Lung (tissue), 12 donors: Measurements from ENCODE around the gene TULP3. TPM values are rescaled to one million over a fixed set of nuclear protein-coding genes. Genes with fewer than 3 reads are reported as not detected.

Experiments
- ATAC-seq: fragments of 200-7000 bp; cut with Tn5 transposase; one replicate; pipeline ENCODE4 v1.9.1; 2020; ENCODE audit warnings: moderate number of reproducible peaks; ENCODE audit not compliant: insufficient read depth, low FRiP score
- DNase-seq, 3 donors: peaks; one replicate each; pipeline ENCODE4 v3.0.0-alpha.2; 2013 to 2017
- H3K27ac ChIP-seq, 2 donors: one replicate each; pipeline ENCODE4 v1.5.1; 2013; ENCODE audit warnings: mild to moderate bottlenecking in 2 of 2, moderate library complexity in 2 of 2, control low read depth in 1 of 2, inconsistent platforms in 1 of 2, low read depth in 1 of 2, low read length in 1 of 2
- H3K27me3 ChIP-seq, 3 donors: one replicate each; pipeline ENCODE4 v1.5.1; 2013; ENCODE audit warnings: low read length in 2 of 3; ENCODE audit not compliant: control insufficient read depth in 3 of 3, insufficient read depth in 3 of 3
- H3K36me3 ChIP-seq, 4 donors: one replicate each; pipeline ENCODE4 v1.5.1; 2013; ENCODE audit warnings: low read length in 4 of 4, mild to moderate bottlenecking in 1 of 4, moderate library complexity in 1 of 4; ENCODE audit not compliant: control insufficient read depth in 4 of 4, insufficient read depth in 4 of 4
- H3K4me1 ChIP-seq, 5 donors: one replicate each; pipeline ENCODE4 v1.5.1; 2013; ENCODE audit warnings: low read length in 5 of 5, mild to moderate bottlenecking in 2 of 5, moderate library complexity in 1 of 5; ENCODE audit not compliant: control insufficient read depth in 5 of 5, insufficient read depth in 5 of 5
- H3K4me3 ChIP-seq: one replicate; pipeline ENCODE4 v1.5.1; 2013; ENCODE audit warnings: mild to moderate bottlenecking, control low read depth, moderate library complexity
- H3K9ac ChIP-seq, 2 donors: one replicate each; pipeline ENCODE4 v1.5.1; 2013; ENCODE audit warnings: low read length in 2 of 2, control low read depth in 1 of 2; ENCODE audit not compliant: insufficient read depth in 1 of 2
- H3K9me3 ChIP-seq, 4 donors: one replicate each; pipeline ENCODE4 v1.5.1; 2013; ENCODE audit warnings: low read length in 3 of 4, mild to moderate bottlenecking in 1 of 4, moderate library complexity in 1 of 4; ENCODE audit not compliant: control insufficient read depth in 4 of 4, insufficient read depth in 3 of 4
- WGBS, 2 donors: extraction: QIAGEN DNeasy Blood & Tissue Kit; methylation state at CpG; one replicate each; pipeline ENCODE4 v1.1.7; 2013; 5-methylcytosine and 5-hydroxymethylcytosine counted together
- polyA plus RNA-seq, 2 donors: library from polyadenylated mRNA; stranded (reverse); fragments of 200-250 nt; gene quantifications; one replicate each; pipeline ENCODE4 v1.2.1, GENCODE V29; 2013
- total RNA-seq, 2 donors: library from RNA; depleted of rRNA in 1 of 2; stranded (reverse); fragments of >200 nt in 1 of 2; gene quantifications; one replicate each; pipeline ENCODE4 v1.2.1, GENCODE V29; 2014 to 2021
- TF ChIP-seq, protein P1 (sequence below): IDR thresholded peaks from 2 replicates; pipeline ENCODE4 v1.5.1; 2012; ENCODE audit warnings: mild to moderate bottlenecking; ENCODE audit errors: control extremely low read depth, extremely low read depth
- donor health status: control.
- donor health status: control.
- donor health status: Bipolar disorder and iron deficiency.
- donor health status: healthy.
- donor health status: DM: yes; HTN: yes; CAD: no.

The TULP3 gene
- total and polyA plus RNA-seq, 4 donors = 7.4 to 30.7 (median 13.2) TPM

- no peaks in the 10 kb centered on the region for H3K9me3 ChIP-seq
- no peak for ATAC-seq
- H3K4me1 ChIP-seq = peaks cover 0 to 8% (median 2%) of the 10 kb centered on the region in 5 donors
- no peaks in the 10 kb centered on the region for H3K27me3 ChIP-seq
- no peak overlapping the region for H3K9ac ChIP-seq
- peaks cover 0 to 5% (median 0%) of the 10 kb centered on the region in 4 donors for H3K36me3 ChIP-seq
- 93 to 94% methylated on average over 8 of the region's 8 CpGs for WGBS, 2 donors
- TF ChIP-seq, protein P1, sequence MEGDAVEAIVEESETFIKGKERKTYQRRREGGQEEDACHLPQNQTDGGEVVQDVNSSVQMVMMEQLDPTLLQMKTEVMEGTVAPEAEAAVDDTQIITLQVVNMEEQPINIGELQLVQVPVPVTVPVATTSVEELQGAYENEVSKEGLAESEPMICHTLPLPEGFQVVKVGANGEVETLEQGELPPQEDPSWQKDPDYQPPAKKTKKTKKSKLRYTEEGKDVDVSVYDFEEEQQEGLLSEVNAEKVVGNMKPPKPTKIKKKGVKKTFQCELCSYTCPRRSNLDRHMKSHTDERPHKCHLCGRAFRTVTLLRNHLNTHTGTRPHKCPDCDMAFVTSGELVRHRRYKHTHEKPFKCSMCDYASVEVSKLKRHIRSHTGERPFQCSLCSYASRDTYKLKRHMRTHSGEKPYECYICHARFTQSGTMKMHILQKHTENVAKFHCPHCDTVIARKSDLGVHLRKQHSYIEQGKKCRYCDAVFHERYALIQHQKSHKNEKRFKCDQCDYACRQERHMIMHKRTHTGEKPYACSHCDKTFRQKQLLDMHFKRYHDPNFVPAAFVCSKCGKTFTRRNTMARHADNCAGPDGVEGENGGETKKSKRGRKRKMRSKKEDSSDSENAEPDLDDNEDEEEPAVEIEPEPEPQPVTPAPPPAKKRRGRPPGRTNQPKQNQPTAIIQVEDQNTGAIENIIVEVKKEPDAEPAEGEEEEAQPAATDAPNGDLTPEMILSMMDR = no peak
- H3K27ac ChIP-seq = no peak overlapping the region
- DNase-seq = no peak
- no peak overlapping the region for H3K4me3 ChIP-seq
Observed at GRCh38 chr12:2900642-2901041, 10.0 kb downstream of the TULP3 start.

DNA sequence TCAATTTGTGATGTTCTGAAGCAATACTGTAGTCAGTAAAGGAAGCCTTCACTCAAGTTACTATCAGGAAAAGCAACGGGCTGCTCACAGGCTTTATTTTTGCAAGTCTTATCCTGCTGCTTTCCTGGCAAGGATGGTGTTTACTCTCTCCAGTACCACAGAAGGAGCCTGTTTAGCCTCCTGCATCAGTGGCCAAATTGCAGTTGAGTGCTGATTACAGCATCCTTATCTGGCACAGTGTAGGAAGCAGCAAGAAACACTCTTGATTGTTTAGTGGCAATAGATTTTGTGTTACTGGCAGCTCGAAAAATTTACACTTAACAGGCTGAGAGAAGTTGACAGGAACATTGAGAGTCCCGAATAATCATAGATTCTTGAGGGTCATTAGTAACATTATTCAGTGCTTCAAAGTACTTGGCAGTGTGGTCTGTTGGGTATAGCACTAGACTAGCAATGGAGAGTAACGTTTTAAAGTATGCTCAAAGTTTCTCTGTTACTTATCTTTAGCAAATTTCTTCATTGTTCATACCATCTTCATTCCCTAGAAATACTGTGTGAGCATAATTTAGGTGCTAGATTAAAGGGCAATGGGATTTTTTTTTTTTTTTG, 11.7 kb downstream of the TULP3 start:
- H3K4me3 ChIP-seq = no peak overlapping the region
- TF ChIP-seq, protein P1 = no peak
- ATAC-seq (peak; percentile 62), DNase-seq (peak; percentile 48 to 92 (median 81))
- 34 to 63% methylated on average over 4 of the region's 4 CpGs for WGBS, 2 donors
- H3K36me3 ChIP-seq = peaks cover 0 to 3% (median 0%) of the 10 kb centered on the region in 4 donors
- peaks cover 0 to 8% (median 2%) of the 10 kb centered on the region in 5 donors for H3K4me1 ChIP-seq
- H3K27ac ChIP-seq = no peak overlapping the region
- H3K9me3 ChIP-seq = no peaks in the 10 kb centered on the region
- H3K9ac ChIP-seq = no peak overlapping the region
- H3K27me3 ChIP-seq = no peaks in the 10 kb centered on the region

DNA sequence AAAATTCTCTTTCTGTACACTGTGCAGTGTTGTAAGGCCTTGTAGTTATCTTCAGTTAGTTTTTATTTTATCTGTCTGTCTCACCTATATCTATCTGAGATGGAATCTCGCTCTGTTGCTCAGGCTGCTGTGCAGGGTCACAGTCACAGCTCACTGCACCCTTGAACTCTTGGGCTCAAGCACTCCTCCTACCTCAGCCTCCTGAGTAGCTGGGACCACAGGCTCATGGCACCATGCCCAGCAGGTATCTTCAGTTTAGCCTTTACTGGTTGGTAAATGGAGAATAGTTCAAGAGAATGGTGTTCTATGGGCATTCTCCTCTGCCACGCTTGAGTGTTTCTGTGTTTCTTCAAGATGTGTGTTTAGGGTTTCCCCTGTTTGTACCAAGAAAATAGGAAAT, 13.6 kb downstream of the TULP3 start:
- no peaks in the 10 kb centered on the region for H3K9me3 ChIP-seq
- no peak for DNase-seq
- TF ChIP-seq, protein P1 = no peak
- WGBS, 2 donors = 94 to 95% methylated on average over 2 of the region's 2 CpGs
- H3K36me3 ChIP-seq = peaks cover 0 to 4% (median 0%) of the 10 kb centered on the region in 4 donors
- ATAC-seq = no peak
- no peak overlapping the region for H3K9ac ChIP-seq
- no peaks in the 10 kb centered on the region for H3K27me3 ChIP-seq
- H3K27ac ChIP-seq = no peak overlapping the region
- no peak overlapping the region for H3K4me3 ChIP-seq
- peaks cover 0 to 8% (median 2%) of the 10 kb centered on the region in 5 donors for H3K4me1 ChIP-seq

DNA sequence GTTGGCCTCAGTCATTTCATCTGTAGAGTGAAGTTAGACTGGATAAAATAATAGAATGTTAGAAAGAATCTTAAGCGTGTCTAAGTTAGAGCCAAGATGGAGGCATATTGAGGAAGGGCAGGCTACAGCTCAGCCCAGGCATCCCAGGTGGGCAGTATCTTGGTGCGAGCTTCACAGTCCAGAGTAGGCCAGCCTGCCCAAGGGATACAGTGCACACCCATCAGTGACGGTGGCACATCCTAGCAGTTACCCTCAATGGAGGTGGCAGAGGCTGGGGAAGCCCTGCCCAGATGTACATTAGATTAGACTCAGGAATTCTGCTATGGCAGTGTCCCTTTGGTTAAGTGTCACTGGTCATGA, 21.5 kb downstream of the TULP3 start:
- Histone ChIP-seq H3K9me3 (no peaks in the 10 kb centered on the region), H3K36me3 (peaks cover 2 to 30% (median 6%) of the 10 kb centered on the region in 4 donors), H3K27ac (no peak overlapping the region), H3K4me1 (peaks cover 0 to 3% (median 0%) of the 10 kb centered on the region in 5 donors), H3K9ac (no peak overlapping the region), H3K4me3 (no peak overlapping the region), H3K27me3 (no peaks in the 10 kb centered on the region)
- TF ChIP-seq, protein P1 = no peak
- ATAC-seq (no peak), DNase-seq (no peak)
- WGBS, 2 donors = 98% methylated on average over 3 of the region's 3 CpGs
